Measurements from ENCODE around the gene SUPT20H. TPM values are rescaled to one million over a fixed set of nuclear protein-coding genes. Genes with fewer than 3 reads are reported as not detected.

SUPT20H gene
- total and polyA plus RNA-seq, 2 experiments from 2014 or later: 49.8 to 64.2 TPM

- Histone ChIP-seq H3K27ac (no peak overlapping the region), H3K4me3 (no peak overlapping the region), H3K4me1 (ENCODE audit: low read depth) (no peaks in the 10 kb centered on the region), H3K9me3 (ENCODE audit: low read depth) (no peaks in the 10 kb centered on the region), H3K27me3 (no peaks in the 10 kb centered on the region), H3K36me3 (peaks cover 43% of the 10 kb centered on the region)
- TF ChIP-seq, protein P1, sequence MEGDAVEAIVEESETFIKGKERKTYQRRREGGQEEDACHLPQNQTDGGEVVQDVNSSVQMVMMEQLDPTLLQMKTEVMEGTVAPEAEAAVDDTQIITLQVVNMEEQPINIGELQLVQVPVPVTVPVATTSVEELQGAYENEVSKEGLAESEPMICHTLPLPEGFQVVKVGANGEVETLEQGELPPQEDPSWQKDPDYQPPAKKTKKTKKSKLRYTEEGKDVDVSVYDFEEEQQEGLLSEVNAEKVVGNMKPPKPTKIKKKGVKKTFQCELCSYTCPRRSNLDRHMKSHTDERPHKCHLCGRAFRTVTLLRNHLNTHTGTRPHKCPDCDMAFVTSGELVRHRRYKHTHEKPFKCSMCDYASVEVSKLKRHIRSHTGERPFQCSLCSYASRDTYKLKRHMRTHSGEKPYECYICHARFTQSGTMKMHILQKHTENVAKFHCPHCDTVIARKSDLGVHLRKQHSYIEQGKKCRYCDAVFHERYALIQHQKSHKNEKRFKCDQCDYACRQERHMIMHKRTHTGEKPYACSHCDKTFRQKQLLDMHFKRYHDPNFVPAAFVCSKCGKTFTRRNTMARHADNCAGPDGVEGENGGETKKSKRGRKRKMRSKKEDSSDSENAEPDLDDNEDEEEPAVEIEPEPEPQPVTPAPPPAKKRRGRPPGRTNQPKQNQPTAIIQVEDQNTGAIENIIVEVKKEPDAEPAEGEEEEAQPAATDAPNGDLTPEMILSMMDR (IDR thresholded peaks at IDR 0.05; ENCODE audit: low read depth, low read length): no peak
- DNase-seq (ENCODE audit: low read depth in 1 of 2, low spot score in 1 of 2): no peak
Observed at GRCh38 chr13:36973009-36973408, 86.5 kb downstream of the SUPT20H start.

DNA sequence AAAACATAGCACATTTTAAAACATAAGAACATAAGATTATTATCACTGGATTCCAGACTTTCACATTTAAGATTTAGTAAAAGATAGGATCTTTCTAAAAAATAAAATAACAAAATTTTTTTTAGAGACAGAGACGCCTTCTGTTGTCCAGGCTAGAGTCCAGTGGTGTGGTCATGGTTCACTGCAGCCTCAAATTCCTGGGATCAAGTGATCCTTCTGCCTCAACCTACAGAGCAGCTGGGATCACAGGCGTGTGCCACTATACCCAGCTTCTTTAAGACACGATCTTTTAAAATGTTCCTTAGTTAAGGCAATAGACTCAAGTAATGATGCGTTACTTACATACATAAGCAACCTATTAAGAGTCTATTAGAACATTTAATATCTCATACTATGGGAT lies 93.1 kb downstream of the SUPT20H start:
- no peak for DNase-seq (ENCODE audit: low read depth in 1 of 2, low spot score in 1 of 2)
- H3K4me1 ChIP-seq (ENCODE audit: low read depth): no peaks in the 10 kb centered on the region
- H3K27ac ChIP-seq: no peak overlapping the region
- H3K4me3 ChIP-seq: no peak overlapping the region
- peaks cover 46% of the 10 kb centered on the region for H3K36me3 ChIP-seq
- TF ChIP-seq, protein P1 (IDR thresholded peaks at IDR 0.05; ENCODE audit: low read depth, low read length): no peak
- no peaks in the 10 kb centered on the region for H3K27me3 ChIP-seq
- H3K9me3 ChIP-seq (ENCODE audit: low read depth): no peaks in the 10 kb centered on the region

DNA sequence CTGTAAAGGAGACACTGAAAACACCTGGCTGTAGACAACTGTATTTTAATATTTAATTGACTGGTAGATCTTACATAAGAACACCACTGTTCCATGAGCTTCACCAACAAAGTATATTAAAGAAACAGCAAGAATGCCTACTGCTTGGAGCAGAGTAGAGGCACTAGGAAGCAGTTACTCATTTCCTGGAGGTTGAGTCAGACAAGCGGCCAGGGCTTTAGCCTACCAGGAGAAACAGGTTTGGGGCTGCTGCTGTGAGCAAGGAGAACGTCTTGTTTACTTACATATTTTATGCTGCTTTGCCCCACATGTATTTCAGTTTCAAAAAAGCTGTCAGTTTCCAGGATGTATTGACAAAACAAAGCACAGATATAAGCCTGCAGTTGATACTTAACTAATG lies 93.7 kb downstream of the SUPT20H start:
- Histone ChIP-seq H3K9me3 (ENCODE audit: low read depth) (no peaks in the 10 kb centered on the region), H3K27me3 (no peaks in the 10 kb centered on the region), H3K4me1 (ENCODE audit: low read depth) (no peaks in the 10 kb centered on the region), H3K4me3 (no peak overlapping the region), H3K36me3 (peaks cover 41% of the 10 kb centered on the region), H3K27ac (no peak overlapping the region)
- TF ChIP-seq, protein P1 (IDR thresholded peaks at IDR 0.05; ENCODE audit: low read depth, low read length): no peak
- DNase-seq (ENCODE audit: low read depth in 1 of 2, low spot score in 1 of 2): peak in 1 of 2 donors; percentile 74

DNA sequence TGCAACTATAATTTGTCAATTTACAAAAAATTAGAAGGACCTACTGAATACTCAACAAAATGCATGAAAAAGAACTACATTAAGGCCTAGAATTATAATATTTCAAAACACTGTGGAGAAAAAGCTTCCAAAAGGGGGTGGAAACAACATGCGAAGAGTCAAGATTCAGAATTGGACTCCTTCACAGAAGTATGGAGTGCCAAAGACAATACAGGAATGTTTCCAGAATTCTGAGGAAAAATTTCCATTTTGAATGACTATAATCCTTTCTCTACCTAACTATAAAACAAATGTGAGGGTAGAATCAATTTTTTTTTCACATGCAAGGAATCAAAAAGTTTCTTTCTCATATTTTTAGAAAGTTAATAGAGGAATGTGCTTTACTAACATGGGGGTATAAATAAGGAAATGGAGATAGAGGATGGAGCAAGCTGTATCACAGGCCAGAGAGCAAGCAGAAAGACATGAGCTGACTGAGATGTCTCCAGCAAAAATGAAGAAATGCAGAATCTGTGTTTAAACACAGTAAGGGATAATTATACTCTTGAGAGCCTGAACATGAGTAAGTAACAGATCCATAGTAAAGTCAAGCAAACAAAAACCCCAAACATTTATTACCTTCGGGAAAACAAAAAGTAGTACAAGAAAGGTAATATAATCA lies 99.9 kb downstream of the SUPT20H start:
- Histone ChIP-seq H3K9me3 (ENCODE audit: low read depth) (no peaks in the 10 kb centered on the region), H3K4me1 (ENCODE audit: low read depth) (no peaks in the 10 kb centered on the region), H3K27me3 (no peaks in the 10 kb centered on the region), H3K4me3 (no peak overlapping the region), H3K36me3 (peaks cover 13% of the 10 kb centered on the region), H3K27ac (no peak overlapping the region)
- TF ChIP-seq, protein P1 (IDR thresholded peaks at IDR 0.05; ENCODE audit: low read depth, low read length): no peak
- DNase-seq (ENCODE audit: low read depth in 1 of 2, low spot score in 1 of 2): no peak

Other genes with a start within 250 kb of the SUPT20H start
- 3.9 and 10.5 TPM in 2 replicates for gene RFXAP, start 240.5 kb downstream of the SUPT20H start, total RNA-seq
- gene RFXAP, start 240.5 kb downstream of the SUPT20H start, polyA plus RNA-seq: 10.5 and 17.6 TPM in 2 replicates
- 25.5 and 57.9 TPM in 2 replicates for gene SMAD9, start 139.4 kb downstream of the SUPT20H start, total RNA-seq
- gene SMAD9, start 139.4 kb downstream of the SUPT20H start, polyA plus RNA-seq: 24.5 and 37.1 TPM in 2 replicates
- 15.1 and 19.7 TPM in 2 replicates for gene ALG5, start 60.3 kb downstream of the SUPT20H start, total RNA-seq
- gene ALG5, start 60.3 kb downstream of the SUPT20H start, polyA plus RNA-seq: 52.8 and 56.0 TPM in 2 replicates
- 34.7 and 35.0 TPM in 2 replicates for gene EXOSC8, start 58.9 kb downstream of the SUPT20H start, total RNA-seq
- gene EXOSC8, start 58.9 kb downstream of the SUPT20H start, polyA plus RNA-seq: 125 and 147 TPM in 2 replicates
- gene CSNK1A1L, start 46.0 kb upstream of the SUPT20H start, total RNA-seq: not detected in 2 replicates
- not detected in 2 replicates for gene CSNK1A1L, start 46.0 kb upstream of the SUPT20H start, polyA plus RNA-seq